HEK293 (cell line): Measurements from ENCODE around the gene SLBP.
A peak's percentile ranks its signal among the peaks of the same experiment; 100 is the strongest.

Source experiments
- CTCF ChIP-seq: fragments of 450-650 bp; formaldehyde crosslinking; IDR thresholded peaks from 2 replicates; pipeline ENCODE4 v1.5.1; 2016; ENCODE audit warnings: missing biosample characterization, missing genetic modification characterization
- FEZF1 ChIP-seq: fragments of 450-650 bp; formaldehyde crosslinking; IDR thresholded peaks from 2 replicates; pipeline ENCODE4 v1.5.1; 2016; ENCODE audit warnings: missing biosample characterization, missing genetic modification characterization
- GLIS2 ChIP-seq: fragments of 450-650 bp; formaldehyde crosslinking; IDR thresholded peaks from 2 replicates; pipeline ENCODE4 v1.5.1; 2016; ENCODE audit warnings: missing biosample characterization, missing genetic modification characterization
- HOXD13 ChIP-seq: sonication (generic); formaldehyde crosslinking; IDR thresholded peaks from 2 replicates; pipeline ENCODE4 v1.8.0; 2022; ENCODE audit warnings: missing genetic modification reagents, borderline replicate concordance
- PRDM1 ChIP-seq: fragments of 450-650 bp; formaldehyde crosslinking; IDR thresholded peaks from 2 replicates; pipeline ENCODE4; 2016; ENCODE audit warnings: missing biosample characterization, missing genetic modification characterization
- PRDM6 ChIP-seq: fragments of 450-650 bp; formaldehyde crosslinking; IDR thresholded peaks from 2 replicates; pipeline ENCODE4 v1.5.1; 2017; ENCODE audit warnings: missing biosample characterization, missing genetic modification characterization
- ZBTB44 ChIP-seq: fragments of 450-650 bp; IDR thresholded peaks from 2 replicates; pipeline ENCODE4 v1.5.1; 2018; ENCODE audit warnings: missing biosample characterization, mild to moderate bottlenecking, missing genetic modification characterization
- ZFHX2 ChIP-seq: fragments of 450-650 bp; formaldehyde crosslinking; conservative IDR thresholded peaks from 2 replicates; pipeline ENCODE4 v1.5.1; 2016; ENCODE audit warnings: missing biosample characterization, missing genetic modification characterization
- ZIC2 ChIP-seq: fragments of 450-650 bp; formaldehyde crosslinking; IDR thresholded peaks from 2 replicates; pipeline ENCODE4 v1.5.1; 2016; ENCODE audit warnings: missing biosample characterization, missing genetic modification characterization
- ZNF133 ChIP-seq: fragments of 450-650 bp; formaldehyde crosslinking; IDR thresholded peaks from 2 replicates; pipeline ENCODE4 v1.5.1; 2016; ENCODE audit warnings: missing biosample characterization, missing genetic modification characterization
- ZNF138 ChIP-seq: fragments of 450-650 bp; formaldehyde crosslinking; IDR thresholded peaks from 2 replicates; pipeline ENCODE4 v1.5.1; 2016; ENCODE audit warnings: missing biosample characterization, missing genetic modification characterization, borderline replicate concordance
- ZNF155 ChIP-seq: fragments of 450-650 bp; formaldehyde crosslinking; IDR thresholded peaks from 2 replicates; pipeline ENCODE4 v1.5.1; 2016; ENCODE audit warnings: missing biosample characterization, missing genetic modification characterization
- ZNF214 ChIP-seq: fragments of 450-650 bp; formaldehyde crosslinking; IDR thresholded peaks from 2 replicates; pipeline ENCODE4 v1.5.1; 2017; ENCODE audit warnings: missing biosample characterization, mild to moderate bottlenecking, missing genetic modification characterization, borderline replicate concordance
- ZNF280D ChIP-seq: fragments of 450-650 bp; formaldehyde crosslinking; IDR thresholded peaks from 2 replicates; pipeline ENCODE4 v1.5.1; 2016; ENCODE audit warnings: missing biosample characterization, missing genetic modification characterization
- ZNF292 ChIP-seq: fragments of 450-650 bp; formaldehyde crosslinking; IDR thresholded peaks from 2 replicates; pipeline ENCODE4 v1.5.1; 2016; ENCODE audit warnings: low read depth, missing biosample characterization, missing genetic modification characterization, borderline replicate concordance
- ZNF324 ChIP-seq: fragments of 450-650 bp; formaldehyde crosslinking; IDR thresholded peaks from 2 replicates; pipeline ENCODE4 v1.5.1; 2016; ENCODE audit warnings: missing biosample characterization, missing genetic modification characterization
- ZNF335 ChIP-seq: fragments of 450-650 bp; formaldehyde crosslinking; conservative IDR thresholded peaks from 2 replicates; pipeline ENCODE4 v1.5.1; 2016; ENCODE audit warnings: missing biosample characterization, missing genetic modification characterization
- ZNF354C ChIP-seq: fragments of 450-650 bp; formaldehyde crosslinking; IDR thresholded peaks from 2 replicates; pipeline ENCODE4 v1.5.1; 2016; ENCODE audit warnings: missing biosample characterization, missing genetic modification characterization, low read depth, borderline replicate concordance
- ZNF449 ChIP-seq: fragments of 450-650 bp; formaldehyde crosslinking; IDR thresholded peaks from 2 replicates; pipeline ENCODE4 v1.5.1; 2017; ENCODE audit warnings: missing biosample characterization, mild to moderate bottlenecking, missing genetic modification characterization, moderate library complexity
- ZNF473 ChIP-seq: fragments of 450-650 bp; formaldehyde crosslinking; IDR thresholded peaks from 2 replicates; pipeline ENCODE4 v1.5.1; 2017; ENCODE audit warnings: missing biosample characterization, missing genetic modification characterization
- ZNF488 ChIP-seq: fragments of 450-650 bp; formaldehyde crosslinking; IDR thresholded peaks from 2 replicates; pipeline ENCODE4 v1.5.1; 2016; ENCODE audit warnings: missing biosample characterization, missing genetic modification characterization
- ZNF530 ChIP-seq: fragments of 450-650 bp; formaldehyde crosslinking; IDR thresholded peaks from 2 replicates; pipeline ENCODE4 v1.5.1; 2016; ENCODE audit warnings: low read depth, missing biosample characterization, missing genetic modification characterization
- ZNF544 ChIP-seq: fragments of 450-650 bp; formaldehyde crosslinking; IDR thresholded peaks from 2 replicates; pipeline ENCODE4 v1.5.0; 2017; ENCODE audit warnings: missing biosample characterization, missing genetic modification characterization
- ZNF621 ChIP-seq: fragments of 450-650 bp; formaldehyde crosslinking; IDR thresholded peaks from 2 replicates; pipeline ENCODE4 v1.5.1; 2017; ENCODE audit warnings: missing biosample characterization, missing genetic modification characterization
- ZNF623 ChIP-seq: fragments of 450-650 bp; formaldehyde crosslinking; IDR thresholded peaks from 2 replicates; pipeline ENCODE4 v1.5.1; 2016; ENCODE audit warnings: missing biosample characterization, missing genetic modification characterization
- ZNF624 ChIP-seq: fragments of 450-650 bp; formaldehyde crosslinking; IDR thresholded peaks from 2 replicates; pipeline ENCODE4 v1.5.1; 2017; ENCODE audit warnings: missing biosample characterization, missing genetic modification characterization
- ZNF701 ChIP-seq: fragments of 450-650 bp; formaldehyde crosslinking; IDR thresholded peaks from 2 replicates; pipeline ENCODE4 v1.5.1; 2016; ENCODE audit warnings: missing biosample characterization, missing genetic modification characterization
- ZNF747 ChIP-seq: fragments of 450-650 bp; formaldehyde crosslinking; IDR thresholded peaks from 2 replicates; pipeline ENCODE4 v1.5.1; 2016; ENCODE audit warnings: missing biosample characterization, missing genetic modification characterization
- ZNF776 ChIP-seq: fragments of 450-650 bp; formaldehyde crosslinking; IDR thresholded peaks from 2 replicates; pipeline ENCODE4 v1.5.0; 2017; ENCODE audit warnings: missing biosample characterization, missing genetic modification characterization, borderline replicate concordance
- ZNF777 ChIP-seq: fragments of 450-650 bp; formaldehyde crosslinking; IDR thresholded peaks from 2 replicates; pipeline ENCODE4 v1.5.1; 2017; ENCODE audit warnings: missing biosample characterization, missing genetic modification characterization, borderline replicate concordance
- ZSCAN16 ChIP-seq: fragments of 450-650 bp; formaldehyde crosslinking; IDR thresholded peaks from 2 replicates; pipeline ENCODE4 v1.5.1; 2016; ENCODE audit warnings: missing biosample characterization, missing genetic modification characterization

Gene SLBP

GRCh38 chr4:1721003-1721665 is 9.0 kb upstream of the SLBP start, which contains the start of the genes TACC3 and TMEM129 (continued):
- TF ChIP-seq CTCF (no peak), ZNF214 (tag by site-specific recombination) (no peak), ZNF624 (tag by site-specific recombination) (no peak), GLIS2 (tag by site-specific recombination) (no peak), FEZF1 (tag by site-specific recombination) (no peak), ZNF133 (tag by site-specific recombination) (no peak), ZBTB44 (tag by site-specific recombination) (0 out of 2 replicates have a peak, but pooled peaks have one; percentile 9), ZNF473 (no peak), ZSCAN16 (no peak), ZNF747 (tag by site-specific recombination) (no peak), ZIC2 (tag by site-specific recombination) (peak; percentile 57), ZNF354C (tag by site-specific recombination) (no peak), ZNF449 (tag by site-specific recombination) (no peak), ZFHX2 (no peak), ZNF544 (tag by site-specific recombination) (no peak), HOXD13 (CRISPR knock-in tag) (no peak), ZNF701 (tag by site-specific recombination) (no peak), ZNF280D (tag by site-specific recombination) (no peak), ZNF155 (tag by site-specific recombination) (no peak), ZNF324 (tag by site-specific recombination) (no peak), ZNF621 (no peak), ZNF138 (tag by site-specific recombination) (no peak), ZNF776 (tag by site-specific recombination) (no peak), PRDM1 (tag by site-specific recombination) (no peak), ZNF335 (tag by site-specific recombination) (no peak), PRDM6 (no peak), ZNF530 (tag by site-specific recombination) (no peak), ZNF292 (tag by site-specific recombination) (no peak), ZNF488 (tag by site-specific recombination) (no peak), ZNF623 (no peak), ZNF777 (no peak)
